H1 (cell line): ENCODE data around the gene TDRD1. TPM values are rescaled to one million over a fixed set of nuclear protein-coding genes. Genes with fewer than 3 reads are reported as not detected.

ENCODE experiments used
- BACH1 ChIP-seq: IDR thresholded peaks from 2 replicates; pipeline ENCODE4 v1.6.1; 2012; ENCODE audit warnings: low read length, improper control_type of control experiment
- BRCA1 ChIP-seq: IDR thresholded peaks from 2 replicates; pipeline ENCODE4 v1.6.1; 2012; ENCODE audit warnings: low read depth, low read length, improper control_type of control experiment
- CHD7 ChIP-seq: fragments of 300-600 bp; sonication (generic); IDR thresholded peaks from 2 replicates; pipeline ENCODE4 v1.7.1; 2012; ENCODE audit warnings: low read length, moderate library complexity, mild to moderate bottlenecking, inconsistent platforms; ENCODE audit not compliant: insufficient replicate concordance
- E2F6 ChIP-seq: IDR thresholded peaks from 2 replicates; pipeline ENCODE4 v1.6.1; 2012; ENCODE audit warnings: inconsistent platforms
- MAFK ChIP-seq: IDR thresholded peaks from 2 replicates; pipeline ENCODE4 v1.6.1; 2012; ENCODE audit warnings: low read depth, mild to moderate bottlenecking, improper control_type of control experiment, low read length
- RAD21 ChIP-seq, 2 experiments: IDR thresholded peaks in 1 of 2; conservative IDR thresholded peaks in 1 of 2; 2 replicates each; pipeline ENCODE4 v1.6.1; 2011; ENCODE audit warnings: low read depth in 2 of 2, low read length in 2 of 2, improper control_type of control experiment in 1 of 2, inconsistent platforms in 1 of 2, mild to moderate bottlenecking in 1 of 2, moderate library complexity in 1 of 2
- SP2 ChIP-seq: IDR thresholded peaks from 2 replicates; pipeline ENCODE4 v1.6.1; 2012; ENCODE audit warnings: mild to moderate bottlenecking, low read length, inconsistent platforms
- SP4 ChIP-seq: IDR thresholded peaks from 2 replicates; pipeline ENCODE4 v1.6.1; 2012; ENCODE audit warnings: low read length, inconsistent platforms
- SRF ChIP-seq: IDR thresholded peaks from 2 replicates; pipeline ENCODE4 v1.6.1; 2011; ENCODE audit warnings: mild to moderate bottlenecking, low read depth, low read length, moderate library complexity
- SUZ12 ChIP-seq: fragments of 200-600 bp; sonication (generic); IDR thresholded peaks from 2 replicates; pipeline ENCODE4 v1.6.1; 2012; ENCODE audit warnings: mild to moderate bottlenecking, inconsistent platforms, low read length, moderate library complexity, mixed read lengths
- TCF12 ChIP-seq: IDR thresholded peaks from 2 replicates; pipeline ENCODE4 v1.6.1; 2011; ENCODE audit warnings: low read depth, mild to moderate bottlenecking, low read length
- TEAD4 ChIP-seq: IDR thresholded peaks from 2 replicates; pipeline ENCODE4 v1.6.1; 2012; ENCODE audit warnings: low read depth, low read length, inconsistent platforms, mixed read lengths
- polyA plus RNA-seq, 7 experiments: library from polyadenylated mRNA; depleted of rRNA in 3 of 7; stranded (reverse) in 5 of 7; unstranded in 2 of 7; fragments of >200 nt in 5 of 7; fragments of 200-250 nt in 2 of 7; gene quantifications; 1 replicate in 5 of 7; 2 replicates in 1 of 7; 4 replicates in 1 of 7; pipeline versions ENCODE4 v1.2.1 to v1.2.3, GENCODE V29; 2011 to 2013; ENCODE audit warnings: missing spikeins in 2 of 7, mixed read lengths in 2 of 7
- total RNA-seq: library from RNA; stranded (reverse); fragmentation: NEBNext Ultra II Directional; extraction: Animal tissue kit (Norgen Biotek cat#: 25700); gene quantifications from 2 replicates; pipeline ENCODE4 v1.2.1, GENCODE V29; 2021

TDRD1 gene
- total and polyA plus RNA-seq, 2 of the 8 experiments (the other 6 are each of a cell fraction or from before 2014, with no cell fraction given): 0.02 to 0.71 TPM

GRCh38 chr10:114262496-114262895 is 83.3 kb downstream of the TDRD1 start (continued):
- TF ChIP-seq CHD7 (no peak), TEAD4 (no peak), TCF12 (no peak), RAD21 (IDR thresholded peaks at IDR 0.05 in 1 of 2, conservative IDR thresholded peaks at IDR 0.05 in 1 of 2; ENCODE audit: low read depth in 2 of 2, low read length in 2 of 2) (no peak), MAFK (no peak), SUZ12 (no peak), E2F6 (no peak), SRF (no peak), BACH1 (no peak), BRCA1 (no peak), SP4 (no peak), SP2 (no peak)
- TF ChIP-seq, all 59 proteins: peak for 0
